ENCODE results near the gene P2RY14.
A peak's percentile ranks its signal among the peaks of the same experiment; 100 is the strongest.

The P2RY14 gene

DNA sequence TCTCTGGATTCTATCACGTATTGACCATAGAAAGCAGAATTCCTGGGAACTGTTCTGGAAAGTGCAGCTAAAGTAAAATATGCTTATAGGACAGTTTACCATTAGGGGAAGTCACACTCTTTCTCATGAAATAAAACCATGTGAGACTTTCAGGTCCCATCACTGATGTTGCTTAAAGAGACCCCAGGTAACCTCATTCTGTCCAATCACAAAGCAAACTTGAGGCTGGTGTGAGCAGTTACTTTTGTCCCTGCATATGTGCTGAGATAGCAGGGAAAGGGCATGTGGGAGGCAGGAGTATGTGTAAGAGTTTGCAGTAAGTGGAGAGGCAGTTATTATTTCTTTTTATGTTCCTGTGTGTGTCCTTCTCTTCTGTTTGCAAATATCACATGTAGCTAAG lies 22.2 kb upstream of the P2RY14 start:
- DNase-seq: no peak

DNA sequence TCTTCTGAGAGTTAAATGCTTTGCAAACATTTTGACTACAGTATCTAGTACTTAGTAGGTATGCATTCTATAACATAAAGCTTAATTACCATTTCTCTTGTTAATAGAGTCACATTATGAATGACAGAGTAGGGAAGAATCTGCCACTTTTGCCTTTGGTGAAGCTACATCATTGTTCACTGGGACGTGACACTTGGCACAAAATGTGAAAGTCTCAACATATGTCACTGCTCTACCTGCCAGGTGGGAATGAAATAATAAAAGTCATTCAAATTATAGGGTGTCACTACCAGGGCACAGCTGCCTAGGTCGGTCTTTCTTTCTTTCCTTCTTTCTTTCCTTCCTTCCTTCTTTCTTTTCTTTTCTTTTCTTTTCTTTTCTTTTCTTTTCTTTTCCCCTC lies 20.7 kb upstream of the P2RY14 start:
- DNase-seq: no peak

DNA sequence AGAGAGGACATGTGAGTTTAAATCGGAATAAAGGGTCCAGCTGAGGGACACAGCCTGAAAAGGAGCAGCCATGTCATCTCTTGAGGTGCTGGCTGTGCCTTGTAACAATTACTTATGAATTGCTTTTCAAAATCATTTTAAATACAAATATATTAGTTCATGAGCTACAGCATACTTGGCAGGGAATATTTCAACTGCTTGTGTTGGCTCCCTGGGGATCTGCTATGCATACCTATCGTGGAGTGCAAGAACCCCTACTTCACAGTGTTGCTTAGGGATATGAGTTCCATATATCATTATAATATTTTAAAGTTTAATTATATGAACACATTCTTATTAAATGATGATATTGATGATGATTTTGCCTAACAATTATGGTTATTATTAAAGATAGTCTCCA lies 19.1 kb upstream of the P2RY14 start:
- no peak for DNase-seq

DNA sequence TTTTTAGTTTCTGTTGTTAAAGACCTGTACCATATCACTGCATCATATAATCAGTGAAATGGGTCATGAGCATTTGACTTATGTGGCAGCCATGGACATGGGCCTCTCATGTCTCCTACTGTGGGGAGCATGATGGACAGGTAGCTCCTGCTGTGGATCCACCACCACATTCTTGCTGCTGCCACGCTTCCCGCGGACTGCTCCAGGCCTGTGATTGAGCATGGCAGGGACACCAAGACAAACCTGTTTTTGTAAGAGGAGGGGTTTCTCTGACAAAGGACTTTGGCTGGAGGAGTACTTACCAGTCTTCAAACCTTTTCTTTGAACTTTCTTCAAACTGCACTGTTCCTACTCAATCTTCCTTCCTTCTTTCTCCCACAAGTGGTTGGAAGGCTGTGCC lies 17.9 kb upstream of the P2RY14 start:
- no peak for DNase-seq

DNA sequence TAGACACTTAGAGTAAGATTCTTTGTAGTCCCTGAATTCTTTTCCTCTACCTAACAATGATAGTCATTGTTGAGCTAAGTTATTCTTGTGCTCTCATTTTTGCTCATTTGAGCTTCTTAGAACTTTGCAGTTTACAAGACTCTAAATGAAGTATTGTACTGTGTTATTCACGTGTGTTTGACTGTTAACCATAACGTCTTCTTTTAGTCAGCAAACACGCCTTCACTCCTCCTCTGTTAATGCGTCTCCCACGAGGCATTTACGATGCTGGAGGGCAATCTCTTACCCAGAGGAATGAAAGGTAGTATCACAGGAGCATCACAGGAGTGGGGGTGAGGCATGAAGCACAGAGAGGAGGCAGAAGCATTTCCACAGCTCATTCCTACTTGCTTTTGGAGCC lies 14.8 kb upstream of the P2RY14 start:
- DNase-seq: no peak

DNA sequence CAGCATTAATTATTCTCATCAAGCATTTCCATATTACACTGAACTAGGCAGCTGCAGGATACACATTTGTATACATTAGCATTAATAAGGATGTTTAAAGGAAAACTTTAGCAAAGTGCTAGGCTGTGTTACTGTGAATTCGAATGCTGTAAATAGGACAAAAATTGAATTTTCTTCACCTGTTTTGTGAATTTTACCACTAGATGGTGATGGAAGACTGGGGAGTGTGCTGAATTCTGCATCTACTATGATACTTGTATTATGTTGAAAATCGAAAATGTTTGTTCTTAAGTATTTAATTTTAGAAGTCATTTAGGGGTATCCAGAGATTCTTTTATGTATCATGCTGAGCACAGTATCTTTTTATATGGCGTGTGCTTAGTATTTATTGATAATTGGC lies 12.3 kb upstream of the P2RY14 start:
- peak in 1 of 2 donors; percentile 43 for DNase-seq

DNA sequence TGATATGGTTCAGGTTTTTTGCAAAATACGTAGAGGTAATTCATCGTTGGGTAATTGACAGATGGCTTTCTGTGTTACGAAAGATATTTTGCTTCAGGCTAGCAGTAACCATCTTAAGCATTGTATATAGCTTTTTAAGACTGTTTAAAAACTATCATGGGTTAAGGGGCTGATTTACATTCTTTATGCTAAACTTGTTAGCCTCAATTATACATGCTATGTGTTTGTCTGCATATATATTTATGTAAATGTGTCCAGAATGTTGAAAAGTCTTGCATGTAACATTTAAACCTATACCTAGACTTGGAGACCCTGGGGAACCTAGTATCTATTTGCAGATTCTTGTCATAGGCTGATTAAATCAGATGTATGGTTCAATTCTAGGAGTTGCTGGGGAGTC lies 11.1 kb upstream of the P2RY14 start:
- no peak for DNase-seq

DNA sequence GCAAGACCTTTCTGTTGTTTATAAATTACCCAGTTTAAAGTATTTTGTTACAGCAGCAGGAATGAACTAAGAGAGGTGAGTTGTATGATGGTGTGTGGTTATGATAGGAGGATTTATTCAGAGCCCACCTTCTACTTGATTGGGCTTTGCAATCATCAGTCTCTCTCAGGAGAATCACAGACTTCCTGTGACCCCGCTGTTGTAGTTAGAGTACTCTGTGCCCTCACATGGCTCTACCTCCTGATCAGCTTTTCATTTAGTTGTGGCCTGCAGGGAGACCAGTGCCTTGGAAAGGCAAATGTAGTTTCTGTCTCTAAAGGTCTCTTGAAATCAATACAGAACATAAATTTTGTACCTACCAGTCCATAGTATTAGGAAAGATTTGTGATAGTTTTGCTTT lies 7.6 kb upstream of the P2RY14 start:
- no peak for DNase-seq

DNA sequence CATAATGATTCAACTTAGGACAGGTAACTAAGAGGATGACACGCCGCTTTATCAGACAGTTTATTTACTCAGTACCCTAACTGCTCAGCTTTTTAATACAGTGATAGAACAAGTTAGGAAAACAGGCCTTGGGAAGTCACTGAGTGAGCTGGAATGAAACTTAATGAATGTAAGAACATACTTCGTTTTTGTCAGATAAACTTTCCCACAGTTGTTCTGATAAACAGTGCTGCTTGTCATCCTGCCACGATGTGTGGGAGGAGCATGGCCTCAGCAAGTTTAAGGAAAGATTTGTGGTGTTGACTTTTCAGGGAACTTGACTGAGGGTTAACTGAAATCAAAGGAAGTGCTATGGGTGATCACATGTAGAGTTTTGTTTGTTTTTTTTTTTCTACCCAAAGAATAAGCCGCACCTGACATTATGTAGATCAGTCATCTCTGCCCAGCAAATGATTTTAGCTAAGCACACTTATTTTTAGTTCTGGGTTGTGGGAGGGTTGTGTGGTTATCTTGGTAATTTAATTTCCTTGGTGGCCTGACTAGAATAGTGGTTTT lies 5.6 kb upstream of the P2RY14 start:
- DNase-seq: no peak

DNA sequence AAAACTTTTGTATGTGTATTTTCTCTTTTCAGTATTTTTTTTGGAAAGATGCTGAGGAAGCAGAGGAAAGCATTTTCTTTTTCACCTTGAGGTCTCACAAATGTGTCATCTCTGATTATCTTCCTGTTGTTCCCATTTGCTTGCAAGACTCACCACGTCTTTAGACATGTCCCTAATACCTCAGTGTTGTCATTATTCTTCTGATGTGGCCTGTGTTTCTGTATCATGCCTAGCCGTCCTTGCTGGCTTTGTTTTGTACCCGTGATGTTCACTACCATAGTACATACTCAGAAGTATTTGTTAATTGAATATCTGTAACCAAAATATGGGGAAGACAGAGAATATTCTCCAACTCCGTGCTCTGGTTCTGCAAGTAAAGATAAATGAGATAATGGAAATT lies 5.0 kb upstream of the P2RY14 start:
- DNase-seq: no peak

DNA sequence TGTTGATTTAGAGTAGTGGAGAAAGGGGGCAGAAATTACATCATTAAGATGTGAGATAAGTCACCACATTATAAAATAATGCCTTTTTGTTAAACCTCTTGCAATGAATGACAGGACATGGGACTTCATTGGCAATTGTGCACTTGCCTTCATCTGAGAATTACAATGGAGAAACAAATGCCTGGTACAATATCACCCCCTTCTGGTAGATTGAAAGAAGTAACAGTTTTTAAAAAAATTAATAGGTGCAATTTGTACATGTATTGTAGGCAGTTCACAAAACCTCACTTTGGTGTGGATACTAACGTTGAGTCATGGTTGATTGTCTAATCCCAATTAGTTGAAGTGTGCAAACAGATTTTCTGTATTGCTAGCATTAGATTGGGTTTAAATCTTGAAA lies 4.6 kb upstream of the P2RY14 start:
- DNase-seq: peak in 1 of 2 donors; percentile 73

DNA sequence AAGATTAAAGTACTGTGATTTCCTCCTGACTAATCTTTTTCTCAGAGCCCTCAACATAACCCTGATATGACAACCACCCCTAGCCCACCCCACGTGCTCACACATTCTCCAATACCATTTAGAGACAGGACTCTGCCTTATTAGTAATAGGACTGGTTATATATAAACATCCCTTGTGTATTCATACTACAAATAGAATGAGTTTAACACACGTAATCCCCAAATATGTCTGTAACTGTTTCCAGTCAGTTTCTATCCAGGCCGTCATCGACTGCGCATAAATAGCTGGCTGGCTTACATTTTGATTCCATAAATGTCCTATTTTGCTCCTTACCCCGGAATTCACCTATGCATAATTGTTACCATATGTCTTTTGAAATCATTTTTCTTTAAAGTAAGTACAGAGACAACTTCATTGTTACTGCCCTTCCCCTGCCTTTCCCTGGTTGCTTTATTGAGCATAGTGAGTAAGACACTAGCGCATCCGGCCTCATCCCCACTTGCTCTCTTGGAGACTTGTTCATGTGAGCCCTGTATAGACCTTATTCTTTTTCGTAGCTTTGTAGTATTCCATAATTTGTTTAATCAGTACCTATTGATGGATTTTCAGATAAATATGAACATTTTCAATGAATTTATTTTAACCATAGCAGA lies 3.5 kb upstream of the P2RY14 start:
- DNase-seq: no peak

DNA sequence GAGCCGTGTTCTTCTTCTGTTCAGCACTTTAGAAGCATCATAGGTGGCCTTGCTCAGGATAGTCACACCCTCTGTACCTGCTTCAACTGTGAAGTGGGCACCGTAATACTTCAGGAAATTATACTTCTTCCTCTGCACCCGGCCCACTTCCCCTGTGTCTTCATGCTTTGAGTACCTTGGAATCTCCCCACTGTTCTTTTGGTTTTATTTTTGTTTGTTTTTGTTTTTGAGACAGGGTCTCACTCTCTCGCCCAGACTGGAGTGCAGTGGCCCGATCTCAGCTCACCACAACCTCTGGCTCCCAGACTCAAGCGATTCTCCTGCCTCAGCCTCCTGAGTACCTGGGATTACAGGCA lies 1.7 kb downstream of the P2RY14 start:
- no peak for DNase-seq

DNA sequence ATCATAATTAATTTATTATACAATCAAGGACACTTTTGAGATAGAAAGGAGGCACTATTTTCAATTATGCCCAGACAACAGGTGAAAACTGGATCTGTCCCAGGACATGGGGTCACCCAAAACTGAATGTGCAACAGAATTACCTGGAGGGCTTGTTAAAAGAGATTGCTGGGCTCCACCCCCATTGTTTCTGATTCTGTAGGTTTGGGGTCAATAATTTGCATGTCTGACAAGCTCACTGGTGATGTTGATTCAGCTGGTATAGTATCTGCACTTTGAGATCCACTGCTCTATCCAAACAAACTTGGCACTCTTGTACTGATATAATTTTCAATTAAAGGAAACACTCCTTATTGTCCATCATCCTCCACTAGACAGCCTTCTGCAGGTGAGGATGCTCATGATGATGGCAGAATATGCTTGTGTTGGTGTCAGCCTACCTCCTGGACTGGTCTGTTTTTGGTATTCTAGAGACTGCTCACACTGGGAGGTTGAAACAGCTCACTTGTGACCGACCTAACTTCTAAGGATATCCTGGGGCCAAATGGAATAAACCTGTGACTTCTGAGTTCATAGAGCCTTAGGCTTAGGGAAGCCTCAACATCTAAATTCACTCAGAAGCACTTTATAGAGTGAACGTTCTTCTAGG lies 2.2 kb downstream of the P2RY14 start:
- DNase-seq: no peak

DNA sequence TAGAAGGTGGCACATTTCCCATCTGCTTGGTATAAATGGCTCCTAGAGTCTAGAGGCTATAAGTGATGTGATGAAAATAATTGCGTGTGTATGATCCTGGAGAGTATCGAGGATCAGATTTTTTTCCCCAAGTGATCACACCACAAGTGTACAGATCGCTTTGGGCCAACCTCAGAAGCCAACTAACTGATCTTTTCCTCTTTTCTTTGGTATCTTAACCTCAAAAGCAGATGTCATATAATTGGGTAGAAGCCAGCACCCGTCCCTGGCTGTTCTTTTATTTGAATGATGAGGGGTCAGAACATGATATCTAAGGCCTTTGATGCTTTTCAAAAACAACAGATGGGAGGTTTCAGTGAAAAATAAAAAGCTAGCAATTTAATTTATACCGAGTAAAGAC lies 3.3 kb downstream of the P2RY14 start:
- DNase-seq: peak in 1 of 2 donors; percentile 8

DNA sequence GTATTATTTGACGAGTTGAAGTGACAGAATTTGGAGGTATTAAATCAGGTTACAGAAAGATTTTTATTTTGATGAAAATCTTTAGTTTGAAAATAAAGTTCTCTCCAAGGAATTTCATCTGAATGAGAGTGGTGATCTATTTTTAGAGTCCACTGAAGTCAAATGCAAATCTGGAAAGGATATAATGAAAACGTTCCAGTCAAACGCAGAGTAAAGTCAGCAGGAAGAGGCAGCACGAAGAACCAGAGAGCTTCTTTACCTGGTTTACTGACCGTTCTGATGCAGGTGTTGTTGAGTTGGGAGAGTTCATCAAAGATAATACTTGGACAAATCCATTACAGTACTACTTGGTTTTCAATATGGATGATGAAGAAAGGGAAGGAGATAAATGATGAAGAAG lies 8.7 kb downstream of the P2RY14 start:
- no peak for DNase-seq

DNA sequence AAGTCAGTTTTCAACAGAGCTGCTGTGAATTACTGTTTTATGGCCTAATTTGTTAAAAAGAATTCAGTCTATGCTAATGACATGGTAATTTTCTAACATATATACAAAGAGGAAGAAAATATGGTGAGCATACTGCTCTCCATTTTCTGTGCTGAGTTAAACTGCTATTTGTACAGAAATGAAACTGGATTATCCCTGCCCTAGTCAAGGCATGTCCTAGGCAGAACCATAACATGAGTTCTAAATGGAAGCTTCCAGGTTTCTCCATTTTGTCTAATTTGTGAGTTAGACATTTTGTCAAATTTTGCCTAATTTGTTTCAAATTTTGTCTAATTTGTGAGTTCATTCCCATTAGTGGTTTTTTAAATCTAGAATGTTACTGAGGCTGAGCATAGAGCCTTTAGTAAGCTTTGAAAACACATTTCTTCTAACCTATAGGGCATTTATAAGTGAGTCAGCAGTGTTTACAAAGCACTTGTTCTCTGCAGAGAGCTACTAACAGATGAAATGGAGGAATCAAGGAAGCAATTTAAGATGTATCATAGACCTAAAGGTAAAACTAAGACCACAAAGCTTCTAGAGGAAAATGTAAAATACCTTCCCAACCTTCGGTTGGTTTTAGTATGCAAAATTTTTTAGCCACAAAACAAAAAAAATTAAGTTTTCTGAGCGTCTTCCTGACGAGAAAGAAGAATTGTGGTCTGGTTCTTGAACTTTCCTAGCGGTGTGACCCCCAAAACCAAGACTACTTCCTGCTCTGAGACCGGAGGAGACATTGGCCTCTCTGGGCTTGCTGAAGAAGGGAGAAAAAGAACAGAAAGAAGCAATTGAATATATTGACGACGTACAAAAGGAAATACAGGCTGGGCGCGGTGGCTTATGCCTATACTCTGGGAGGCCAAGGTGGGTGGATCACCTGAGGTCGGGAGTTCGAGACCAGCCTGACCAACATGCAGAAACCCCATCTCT lies 9.8 kb downstream of the P2RY14 start:
- DNase-seq: no peak

DNA sequence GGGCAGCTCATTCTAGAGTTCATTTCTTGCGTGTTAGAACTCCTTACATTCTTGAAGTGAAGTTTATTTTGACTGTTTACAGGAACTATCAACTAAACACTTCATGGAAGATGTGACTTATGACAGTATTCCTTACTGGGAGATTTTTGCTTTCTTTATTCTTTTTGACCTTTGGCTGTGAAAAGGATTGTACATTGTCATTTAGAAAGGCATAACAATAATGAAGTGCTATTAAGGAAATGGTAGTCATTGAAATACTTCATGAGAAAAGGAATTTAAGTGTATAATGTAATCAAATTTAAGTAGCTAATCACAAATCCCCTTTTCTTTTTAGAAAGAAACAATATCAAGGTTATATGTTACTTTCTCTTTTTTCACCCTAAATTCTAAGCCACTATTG lies 11.3 kb downstream of the P2RY14 start:
- DNase-seq: no peak

DNA sequence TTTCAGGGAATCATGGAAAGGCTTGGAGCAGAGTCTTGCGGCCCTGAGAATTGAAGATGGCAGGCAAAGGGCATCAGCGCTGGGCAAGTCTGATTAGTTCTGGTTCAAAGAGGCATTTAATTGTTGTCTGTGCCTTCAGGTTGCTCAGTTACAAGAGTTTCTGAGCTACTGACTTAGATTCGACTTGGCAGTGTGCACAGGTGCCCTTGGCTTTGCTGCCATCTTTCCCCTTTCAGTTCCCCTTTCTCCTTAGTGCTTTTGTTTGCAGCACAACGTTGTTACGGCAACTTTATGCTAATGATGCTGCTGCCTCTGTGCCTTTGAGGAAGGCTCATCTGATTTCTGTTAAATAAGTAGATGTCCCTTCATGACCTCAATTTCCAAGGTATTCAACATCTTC lies 12.5 kb downstream of the P2RY14 start:
- DNase-seq: peak; percentile 7 to 92

DNA sequence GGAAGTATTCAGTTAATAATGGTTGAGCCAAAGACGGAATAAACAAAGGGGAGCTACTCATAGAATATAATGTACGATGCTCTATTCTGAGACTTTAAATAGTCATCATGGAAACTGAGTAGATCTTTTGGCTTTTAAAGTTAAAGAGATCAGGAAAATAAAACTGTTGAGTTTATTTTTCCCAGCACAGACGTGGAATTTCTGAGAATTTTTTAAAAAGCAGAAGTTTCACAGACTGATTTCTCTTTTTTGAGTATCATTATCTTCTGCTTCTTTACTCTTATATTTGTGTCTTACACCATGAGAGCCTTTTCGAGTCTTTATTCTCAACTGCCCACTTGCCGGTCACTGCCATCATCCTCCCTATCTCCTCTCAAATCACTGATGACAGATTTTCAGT lies 13.2 kb downstream of the P2RY14 start:
- DNase-seq: no peak

DNA sequence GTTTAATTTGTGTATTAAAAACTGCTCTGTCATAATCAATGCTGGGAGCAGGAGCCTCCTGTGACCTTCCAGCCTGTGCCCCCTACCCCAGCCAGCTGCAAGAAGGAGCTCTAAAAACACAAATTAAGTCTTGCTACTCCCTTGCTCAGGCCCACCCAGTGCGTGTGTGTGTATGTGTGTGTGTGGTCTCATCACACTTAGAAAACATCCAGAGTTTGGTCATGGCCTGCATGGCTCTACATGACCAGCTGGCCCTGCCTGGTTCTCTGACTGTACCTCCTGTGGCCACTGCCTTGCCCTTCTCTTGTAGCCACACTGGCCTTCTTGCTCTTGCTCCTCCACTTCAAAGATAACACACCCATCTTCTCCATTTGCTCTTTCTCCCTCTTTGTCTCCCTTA lies 13.7 kb downstream of the P2RY14 start:
- DNase-seq: no peak

DNA sequence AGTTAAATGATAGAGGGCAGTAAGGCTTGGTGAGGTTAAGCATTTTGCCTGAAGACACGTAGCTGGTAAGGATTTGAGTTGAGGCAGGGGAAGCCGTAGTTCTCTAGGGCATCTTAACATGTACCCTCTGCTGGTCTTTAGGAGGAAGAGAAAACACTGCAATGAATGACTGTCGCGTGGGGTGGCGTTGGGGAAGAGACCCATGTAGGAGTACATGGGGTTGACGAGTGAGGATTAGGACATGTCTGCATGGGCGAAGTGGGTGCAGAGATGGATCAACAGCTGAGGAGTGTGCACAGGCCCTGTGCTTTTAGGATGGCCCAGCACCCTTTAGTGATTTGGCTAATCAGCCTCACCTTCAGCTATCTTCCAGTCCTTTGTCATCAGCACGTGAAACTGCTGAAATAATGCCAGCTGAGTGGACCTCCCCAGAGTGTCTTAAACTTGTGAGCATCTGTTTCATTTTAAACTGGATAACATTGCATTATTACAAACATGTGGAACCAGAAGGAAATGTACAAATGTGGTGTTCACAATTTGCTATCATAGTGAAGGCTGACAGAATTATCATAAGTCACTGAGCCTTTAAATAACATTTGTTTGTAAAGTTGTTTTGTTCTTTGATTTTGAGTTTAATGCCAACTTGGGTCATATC lies 15.3 kb downstream of the P2RY14 start:
- no peak for DNase-seq

DNA sequence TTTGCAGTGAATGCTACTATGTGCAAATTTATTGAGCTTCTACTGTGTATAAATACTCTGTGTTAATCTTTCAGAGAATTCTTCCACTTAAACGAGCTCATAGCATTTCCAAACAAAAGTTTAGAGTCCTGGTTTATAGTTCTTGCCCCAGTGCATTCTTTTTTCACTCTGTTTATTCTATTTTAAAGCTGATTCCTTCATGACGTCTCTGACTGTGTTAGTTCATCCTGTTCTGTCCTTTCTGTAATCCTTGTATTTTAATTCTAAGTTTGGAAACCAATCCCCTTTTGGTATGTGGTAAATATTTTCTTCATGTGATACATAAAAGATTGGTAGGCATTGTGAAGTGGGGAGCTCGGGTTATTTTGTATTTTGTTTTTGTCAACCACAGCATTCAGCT lies 18.7 kb downstream of the P2RY14 start:
- no peak for DNase-seq

All from bone marrow (tissue), 2 donors.